AG09319 (cell line): ENCODE results near the gene CTNNA1.
"Not testable (repeated sequence)": the region's sequence is repeated elsewhere in the genome, so short reads cannot be mapped to it uniquely, and the experiment has no call there.

Experiments used
- DNase-seq: peaks from one replicate; pipeline ENCODE4 v3.0.0-alpha.2; 2010; ENCODE audit warnings: low read depth; ENCODE audit errors: extremely low read depth
- CTCF ChIP-seq: IDR thresholded peaks from 2 replicates; pipeline ENCODE4 v1.5.1; 2011; ENCODE audit warnings: low read depth, mild to moderate bottlenecking, inconsistent platforms, low read length, moderate library complexity

CTNNA1 gene

GRCh38 chr5:138752341-138752950 is 779 bp upstream of the CTNNA1 start:
- DNase-seq: no peak

GRCh38 chr5:138753794-138754698 is 821 bp downstream of the CTNNA1 start:
- DNase-seq: peak; percentile 91

More at GRCh38 chr5:138752341-138752950, 779 bp upstream of the CTNNA1 start:
- TF ChIP-seq CTCF: peak; percentile 13; the same call in 1 of the 2 replicates

GRCh38 chr5:138754699-138755057 is 1.5 kb downstream of the CTNNA1 start:
- TF ChIP-seq CTCF: no peak
- DNase-seq: no peak

More at GRCh38 chr5:138753794-138754698, 821 bp downstream of the CTNNA1 start:
- no peak for TF ChIP-seq CTCF

GRCh38 chr5:138755084-138755748 is 2.0 kb downstream of the CTNNA1 start:
- TF ChIP-seq CTCF: no peak
- DNase-seq: no peak

- no peak for DNase-seq
- no peak for TF ChIP-seq CTCF
Measured at GRCh38 chr5:138757061-138757776, 4.0 kb downstream of the CTNNA1 start.

GRCh38 chr5:138760448-138761110 is 7.4 kb downstream of the CTNNA1 start:
- no peak for TF ChIP-seq CTCF
- DNase-seq: no peak

- not testable (repeated sequence) for DNase-seq
Measured at GRCh38 chr5:138761115-138761514, 7.9 kb downstream of the CTNNA1 start.

GRCh38 chr5:138761670-138762069 is 8.4 kb downstream of the CTNNA1 start:
- DNase-seq: not testable (repeated sequence)
